MCF 10A (cell line): ENCODE measurements around the gene SLC23A1. TPM values are rescaled to one million over a fixed set of nuclear protein-coding genes. Genes with fewer than 3 reads are reported as not detected.

ENCODE experiments used
- BruUV-seq: library from RNA; stranded (reverse); fragments of 400-500 nt; replicated peaks from 2 replicates; lab custom pipeline; 2021; lab: Mats Ljungman, UMichigan
- CTCF ChIA-PET: fragments of 300-600 bp; sonication (Branson Sonifier 250); formaldehyde crosslinking; extraction: SDS; loops from one replicate; lab custom pipeline; 2021; ENCODE audit warnings: antibody characterized with exemption, inconsistent platforms; lab: Yijun Ruan, JAX
- POLR2A ChIA-PET: fragments of 300-600, 350-650 bp; sonication (Branson Sonifier 250); formaldehyde crosslinking; extraction: SDS; loops from one replicate; lab custom pipeline; 2020; ENCODE audit warnings: antibody characterized with exemption, inconsistent platforms; lab: Yijun Ruan, JAX
- DNase-seq: peaks from one replicate; pipeline ENCODE4 v3.0.0-alpha.2; 2018; ENCODE audit not compliant: unreplicated experiment
- H3K27ac Mint-ChIP-seq: one replicate; pipeline ENCODE4 v1.8.0; 2022; ENCODE audit warnings: mild to moderate bottlenecking, low read depth, mixed read lengths; ENCODE audit not compliant: unreplicated experiment
- H3K27me3 Mint-ChIP-seq: one replicate; pipeline ENCODE4 v1.8.0; 2022; ENCODE audit warnings: mixed read lengths; ENCODE audit not compliant: insufficient read depth, unreplicated experiment
- H3K36me3 Mint-ChIP-seq: one replicate; pipeline ENCODE4 v1.8.0; 2022; ENCODE audit warnings: mild to moderate bottlenecking, moderate library complexity, mixed read lengths; ENCODE audit not compliant: insufficient read depth, unreplicated experiment
- H3K4me1 Mint-ChIP-seq: one replicate; pipeline ENCODE4 v1.8.0; 2022; ENCODE audit warnings: mixed read lengths; ENCODE audit not compliant: insufficient read depth, unreplicated experiment
- H3K4me3 Mint-ChIP-seq: one replicate; pipeline ENCODE4 v1.8.0; 2022; ENCODE audit warnings: mild to moderate bottlenecking, moderate library complexity, mixed read lengths; ENCODE audit not compliant: unreplicated experiment
- H3K9me3 Mint-ChIP-seq: one replicate; pipeline ENCODE4 v1.8.0; 2022; ENCODE audit warnings: mixed read lengths; ENCODE audit not compliant: unreplicated experiment
- CTCF ChIP-seq: fragments of 200-600 bp; IDR thresholded peaks from one replicate; pipeline ENCODE4 v1.8.0; 2022; ENCODE audit warnings: antibody characterized with exemption, mild to moderate bottlenecking; ENCODE audit not compliant: unreplicated experiment
- intact Hi-C: fragments of 100-400 bp; cut with micrococcal nuclease; formaldehyde crosslinking; loops from 2 replicates; pipeline ENCODE4 v1.14.1; 2022
- total RNA-seq: library from RNA; stranded (reverse); gene quantifications from 2 replicates; pipeline ENCODE4 v1.2.3, GENCODE V29; 2022

Gene SLC23A1
- total RNA-seq, 1 experiment from 2014 or later = not detected

- no peak for DNase-seq
- H3K9me3 Mint-ChIP-seq = no peaks in the 10 kb centered on the region
- no peak overlapping the region for H3K4me3 Mint-ChIP-seq
- POLR2A ChIA-PET = interaction anchor here (0.6 to 2.0 kb wide), 9 partner anchors 11 to 68 kb away, joined by 3 to 9 read pairs (median 6); partner anchors contain the start of genes DNAJC18, PAIP2 and SPATA24
- H3K36me3 Mint-ChIP-seq = no peaks in the 10 kb centered on the region
- H3K27me3 Mint-ChIP-seq = no peaks in the 10 kb centered on the region
- CTCF ChIA-PET = interaction anchor here (0.6 to 1.3 kb wide), 4 partner anchors 10 to 381 kb away, joined by 3 to 4 read pairs (median 3); no protein-coding TSS in a partner anchor
- intact Hi-C loops = no loop called here
- peaks cover 20% of the 10 kb centered on the region for H3K4me1 Mint-ChIP-seq
- no peak for TF ChIP-seq CTCF
- BruUV-seq = no TSS peak
- H3K27ac Mint-ChIP-seq = no peak overlapping the region
Measured at GRCh38 chr5:139385061-139386049, 2.3 kb upstream of the SLC23A1 start.

- Mint-ChIP-seq H3K27ac (no peak overlapping the region), H3K9me3 (no peaks in the 10 kb centered on the region), H3K36me3 (no peaks in the 10 kb centered on the region), H3K27me3 (no peaks in the 10 kb centered on the region), H3K4me3 (no peak overlapping the region), H3K4me1 (peaks cover 20% of the 10 kb centered on the region)
- intact Hi-C loops = no loop called here
- DNase-seq = no peak
- CTCF ChIA-PET = interaction anchor here (0.5 to 0.9 kb wide), 3 partner anchors 9 to 51 kb away, joined by 3 to 4 read pairs (median 4); no protein-coding TSS in a partner anchor
- no TSS peak for BruUV-seq
- POLR2A ChIA-PET = interaction anchor here (1.0 kb wide), 1 partner anchor 11 kb away, joined by 5 read pairs; no protein-coding TSS in a partner anchor
- TF ChIP-seq CTCF = no peak
Measured at GRCh38 chr5:139384591-139385051, 1.5 kb upstream of the SLC23A1 start.

- POLR2A ChIA-PET = interaction anchor here (1.0 kb wide), 1 partner anchor 10 kb away, joined by 5 read pairs; no protein-coding TSS in a partner anchor
- no TSS peak for BruUV-seq
- H3K27me3 Mint-ChIP-seq = no peaks in the 10 kb centered on the region
- intact Hi-C loops = no loop called here
- H3K36me3 Mint-ChIP-seq = no peaks in the 10 kb centered on the region
- DNase-seq = no peak
- CTCF ChIA-PET = interaction anchor here (0.5 to 0.9 kb wide), 4 partner anchors 9 to 184 kb away, joined by 3 to 4 read pairs (median 4); no protein-coding TSS in a partner anchor
- H3K27ac Mint-ChIP-seq = no peak overlapping the region
- peaks cover 20% of the 10 kb centered on the region for H3K4me1 Mint-ChIP-seq
- TF ChIP-seq CTCF = no peak
- no peak overlapping the region for H3K4me3 Mint-ChIP-seq
- no peaks in the 10 kb centered on the region for H3K9me3 Mint-ChIP-seq
Measured at GRCh38 chr5:139383993-139384590, 995 bp upstream of the SLC23A1 start.
